NOMO-1 treated with DMSO at 0.1 percent for 48 hours (cell line): ENCODE measurements around the gene ZBED6.

ENCODE experiments used
- DNase-seq: peaks from one replicate; lab custom pipeline; 2025; ENCODE audit not compliant: unreplicated experiment; lab: John Stamatoyannopoulos, UW

Gene ZBED6

DNA sequence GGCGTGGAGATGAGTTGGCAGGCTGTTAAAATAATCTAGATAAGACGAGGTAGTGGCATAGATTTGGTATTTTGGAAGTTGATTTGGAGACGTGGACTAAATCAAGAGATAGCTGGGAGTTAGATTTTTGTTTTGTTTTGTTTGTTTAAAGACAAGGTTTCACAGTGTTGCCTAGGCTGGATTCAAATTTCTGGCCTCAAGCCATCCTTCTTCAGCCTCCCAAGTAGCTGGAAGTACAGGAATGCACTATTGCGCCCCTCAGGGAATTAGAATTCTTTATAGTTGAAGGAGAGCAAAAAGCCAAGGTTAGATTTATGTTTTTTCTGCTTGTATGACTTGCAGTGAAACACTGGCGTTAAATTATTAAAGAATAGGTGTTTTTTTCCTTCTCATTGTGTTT, 43.7 kb downstream of the ZBED6 start:
- DNase-seq: no peak

DNA sequence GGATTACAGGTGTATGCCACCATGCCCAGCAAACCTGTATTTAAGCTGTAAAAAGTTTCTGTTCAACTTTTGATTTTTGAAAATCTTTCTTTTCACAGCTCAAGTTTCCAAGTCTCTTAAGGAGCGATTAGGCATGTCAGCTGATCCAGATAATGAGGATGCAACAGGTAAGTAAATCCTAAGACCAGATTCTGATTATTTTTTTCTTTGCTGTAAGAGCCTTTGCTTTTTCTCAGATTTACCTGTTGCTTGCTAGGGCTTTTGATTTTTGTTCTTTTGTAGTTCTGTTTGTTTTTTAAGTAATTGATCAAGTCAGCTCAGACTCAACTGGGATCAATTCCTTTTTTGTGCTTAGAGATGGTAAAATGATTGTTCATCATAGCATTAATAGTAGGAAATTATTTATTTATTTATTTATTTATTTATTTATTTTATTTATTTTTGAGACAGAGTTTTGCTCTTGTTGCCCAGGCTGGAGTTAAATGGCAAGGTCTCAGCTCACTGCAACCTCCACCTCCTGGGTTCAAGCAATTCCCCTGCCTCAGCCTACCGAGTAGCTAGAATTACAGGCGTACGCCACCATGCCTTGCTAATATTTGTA, 44.9 kb downstream of the ZBED6 start:
- DNase-seq: no peak

DNA sequence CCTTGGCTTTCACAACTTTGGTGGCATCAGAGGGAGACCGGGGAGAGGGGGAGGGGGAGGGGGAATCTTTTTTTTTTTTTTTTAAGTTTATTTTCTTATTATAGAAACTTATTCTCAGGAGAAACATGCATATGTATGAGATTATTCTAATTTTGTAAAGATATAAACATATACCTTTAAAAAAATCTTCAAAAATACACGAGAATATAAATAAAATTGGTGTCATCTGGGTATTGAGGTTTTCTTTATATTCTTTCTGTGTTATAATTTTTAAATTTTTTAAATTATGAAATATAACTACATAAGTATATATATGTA, 47.1 kb downstream of the ZBED6 start:
- DNase-seq: no peak

DNA sequence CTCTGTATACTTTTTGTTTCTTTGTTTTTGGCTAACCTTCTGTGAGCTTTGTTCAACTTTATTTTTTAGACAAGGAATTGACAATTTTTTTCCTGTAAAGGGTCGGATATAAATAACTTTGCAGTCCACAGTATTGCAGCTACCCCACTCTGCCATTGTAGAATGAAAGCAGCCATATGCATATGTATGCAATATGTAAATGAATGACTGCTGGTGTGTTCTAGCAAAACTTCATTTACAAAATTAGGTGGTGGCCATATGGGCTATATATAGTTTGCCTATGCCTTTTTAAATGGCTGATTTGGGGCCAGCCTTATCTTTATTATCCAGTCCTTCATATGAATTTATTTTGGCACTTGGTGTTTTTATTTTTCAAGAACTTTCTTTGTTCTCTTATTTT, 48.0 kb downstream of the ZBED6 start:
- no peak for DNase-seq
